Measurements from ENCODE around the gene ADRB2.
"Not testable (repeated sequence)": the region's sequence is repeated elsewhere in the genome, so short reads cannot be mapped to it uniquely, and the experiment has no call there.

Gene ADRB2

GRCh38 chr5:148826053-148826738 lies at the start of gene ADRB2:
ADRB2 (plus strand) TSS chr5:148826611; CDS start chr5:148826832, 221 bp downstream.
- DNase-seq (ENCODE audit: low read depth in 3 of 3): peak; percentile 67 to 79 (median 68)

DNA sequence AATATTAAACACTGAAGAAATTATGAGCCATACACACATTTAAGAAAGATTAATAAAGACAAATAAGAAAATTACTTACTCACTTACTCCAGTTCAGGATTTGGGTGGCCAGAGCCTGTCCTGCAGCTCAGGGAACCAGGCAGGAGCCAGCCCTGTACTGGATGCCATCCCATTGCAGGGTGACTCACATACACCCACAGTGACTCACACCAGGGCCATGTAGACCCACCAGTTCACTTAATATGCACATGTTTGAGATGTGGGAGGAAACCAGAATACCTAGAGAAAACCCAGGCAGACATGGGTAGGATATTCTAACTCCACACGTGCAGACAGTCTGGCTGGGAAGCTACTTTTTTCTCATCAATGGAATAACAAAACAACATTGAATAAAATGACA lies 49.6 kb upstream of the ADRB2 start:
- no peak for DNase-seq (ENCODE audit: low read depth in 3 of 3)

DNA sequence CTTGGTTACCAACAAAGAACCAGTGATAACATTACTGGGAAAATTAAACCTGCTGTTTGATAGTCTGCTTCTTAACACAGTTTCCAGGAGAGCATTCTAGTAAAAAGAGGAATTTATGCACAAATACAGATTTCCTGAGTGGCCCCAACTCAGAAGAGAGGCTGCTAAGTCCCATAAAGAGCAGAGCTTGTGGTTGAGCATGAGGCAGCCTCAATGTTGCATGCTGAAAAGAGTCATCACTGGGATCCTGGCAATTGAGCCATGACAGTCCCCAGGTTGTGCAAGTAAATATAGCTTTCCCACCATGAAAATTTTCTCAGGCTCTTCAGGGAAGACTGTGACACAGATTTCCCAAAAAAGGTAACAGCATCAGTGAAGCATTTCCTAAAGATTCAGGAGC lies 47.5 kb upstream of the ADRB2 start:
- no peak for DNase-seq (ENCODE audit: low read depth in 3 of 3)

DNA sequence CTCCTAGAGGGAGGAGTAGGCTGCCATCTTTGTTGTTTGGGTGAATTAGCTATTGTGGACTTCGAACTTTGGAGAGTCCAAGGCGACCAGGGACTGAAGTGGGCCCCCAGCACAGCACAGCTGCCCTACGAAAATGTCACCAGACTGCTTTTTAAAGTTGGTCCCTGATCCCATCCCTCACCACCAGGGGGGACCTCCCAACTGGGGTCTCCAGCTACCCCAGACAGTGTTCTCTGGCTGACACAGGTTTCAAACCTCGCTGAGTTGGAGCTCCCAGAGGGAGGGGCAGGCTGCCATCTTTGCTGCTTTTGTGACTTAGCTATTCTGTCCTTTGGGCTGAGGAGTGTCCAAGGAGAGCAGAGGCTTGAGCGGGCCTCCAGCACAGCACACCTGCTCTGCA lies 45.7 kb upstream of the ADRB2 start:
- no peak for DNase-seq (ENCODE audit: low read depth in 3 of 3)

- no peak for DNase-seq (ENCODE audit: low read depth in 3 of 3)
These were observed 44.6 kb upstream of the ADRB2 start for GRCh38 chr5:148781766-148782165.

DNA sequence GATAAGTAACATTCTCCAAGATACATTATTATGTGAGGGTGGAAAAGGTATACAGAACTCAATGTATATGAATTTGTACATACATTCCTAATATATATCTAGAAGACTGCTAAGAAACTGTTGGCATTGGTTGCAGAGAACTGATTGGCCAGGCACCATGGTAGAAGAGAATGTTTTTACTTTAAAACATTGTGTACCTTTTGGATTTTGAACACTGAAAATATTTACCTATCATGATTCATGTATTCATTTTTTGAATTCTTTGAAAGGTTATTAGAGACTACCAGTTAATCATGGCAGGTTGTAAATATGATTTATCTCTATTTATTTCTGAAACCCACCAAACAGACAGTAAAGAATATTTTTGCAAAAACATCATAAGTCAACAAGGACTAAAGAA lies 41.2 kb upstream of the ADRB2 start:
- DNase-seq (ENCODE audit: low read depth in 3 of 3): no peak

DNA sequence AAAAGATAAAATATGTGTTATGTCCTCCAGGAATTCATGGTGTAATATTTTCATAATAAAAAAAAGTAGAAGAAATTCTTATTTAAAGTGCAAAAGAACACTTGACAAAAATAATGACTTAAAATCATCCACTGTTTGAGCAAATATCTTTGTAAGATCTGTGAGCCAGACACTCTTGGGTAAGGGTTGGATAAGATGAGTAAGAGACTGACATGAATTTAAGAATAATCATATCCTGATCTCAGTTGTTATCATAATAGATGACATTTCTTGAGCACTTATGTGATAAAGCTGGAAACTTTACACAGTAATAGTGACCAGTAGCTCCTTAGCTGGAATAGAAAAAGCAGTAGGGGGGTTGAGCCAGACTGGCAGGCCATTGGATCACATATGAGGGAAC lies 40.0 kb upstream of the ADRB2 start:
- no peak for DNase-seq (ENCODE audit: low read depth in 3 of 3)

DNA sequence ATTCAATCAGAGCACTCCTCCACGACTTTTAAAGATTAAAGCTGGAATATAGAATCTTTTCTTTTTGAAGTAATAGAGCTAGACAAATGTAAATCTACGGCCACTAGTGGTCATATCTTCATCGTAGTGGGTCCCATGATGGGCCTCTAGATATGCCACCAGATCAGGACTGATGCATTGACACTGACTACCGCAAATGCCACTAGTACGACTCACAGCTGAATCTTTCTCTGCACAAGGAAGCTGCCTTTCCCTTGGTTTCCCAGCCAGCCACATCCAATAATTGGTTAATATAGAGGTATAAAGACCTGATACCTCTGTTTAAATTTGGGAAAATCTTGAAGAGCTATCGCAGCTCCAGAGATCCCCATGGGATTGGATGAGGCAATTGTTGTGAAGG lies 37.8 kb upstream of the ADRB2 start:
- DNase-seq (ENCODE audit: low read depth in 3 of 3): no peak

GRCh38 chr5:148790545-148791333 lies 35.7 kb upstream of the ADRB2 start:
- DNase-seq (ENCODE audit: low read depth in 3 of 3): no peak

GRCh38 chr5:148791334-148791667 lies 35.1 kb upstream of the ADRB2 start:
- peak in 1 of 3 donors; percentile 32 for DNase-seq (ENCODE audit: low read depth in 3 of 3)

DNA sequence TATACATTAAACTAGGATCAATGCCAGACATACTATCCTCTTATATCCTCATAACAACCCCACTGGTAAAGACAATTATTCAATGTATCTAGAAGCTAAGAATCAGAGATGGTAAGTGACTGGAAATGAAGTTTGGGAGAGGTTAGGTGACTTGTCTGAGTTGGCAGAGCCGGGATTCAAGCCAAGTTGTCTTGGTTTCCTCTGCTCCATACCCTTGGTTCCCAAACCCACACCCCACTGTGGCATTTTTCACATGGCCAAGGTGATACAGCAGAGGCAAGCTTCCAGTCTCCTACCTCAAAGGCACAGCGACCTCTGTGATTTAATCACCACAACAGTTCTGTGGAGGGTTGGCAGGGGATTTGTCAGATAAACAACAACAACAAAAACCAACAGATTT lies 34.7 kb upstream of the ADRB2 start:
- no peak for DNase-seq (ENCODE audit: low read depth in 3 of 3)

DNA sequence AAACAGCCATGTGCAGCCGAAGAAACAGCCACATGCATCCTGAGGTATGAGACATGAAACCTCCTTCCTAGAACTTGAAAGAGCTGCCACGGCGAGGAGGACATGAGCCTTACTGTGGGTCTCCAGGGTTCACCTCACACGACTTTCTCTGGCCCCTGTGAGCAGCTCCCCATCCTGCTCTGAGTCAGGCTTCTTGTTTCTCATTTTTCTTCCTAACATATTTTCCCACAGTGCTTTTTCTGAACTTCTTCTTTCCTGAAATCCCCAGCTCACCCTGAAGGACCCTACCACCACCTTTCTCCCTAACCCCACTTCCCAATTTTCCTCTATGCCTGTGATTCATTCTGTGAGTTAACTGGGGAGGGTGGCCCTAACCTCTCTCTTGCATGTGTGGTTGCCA lies 33.7 kb upstream of the ADRB2 start:
- DNase-seq (ENCODE audit: low read depth in 3 of 3): no peak

- DNase-seq (ENCODE audit: low read depth in 3 of 3): no peak
These were observed 33.1 kb upstream of the ADRB2 start for GRCh38 chr5:148793261-148793660.

- no peak for DNase-seq (ENCODE audit: low read depth in 3 of 3)
These were observed 32.1 kb upstream of the ADRB2 start for GRCh38 chr5:148794275-148794674.

DNA sequence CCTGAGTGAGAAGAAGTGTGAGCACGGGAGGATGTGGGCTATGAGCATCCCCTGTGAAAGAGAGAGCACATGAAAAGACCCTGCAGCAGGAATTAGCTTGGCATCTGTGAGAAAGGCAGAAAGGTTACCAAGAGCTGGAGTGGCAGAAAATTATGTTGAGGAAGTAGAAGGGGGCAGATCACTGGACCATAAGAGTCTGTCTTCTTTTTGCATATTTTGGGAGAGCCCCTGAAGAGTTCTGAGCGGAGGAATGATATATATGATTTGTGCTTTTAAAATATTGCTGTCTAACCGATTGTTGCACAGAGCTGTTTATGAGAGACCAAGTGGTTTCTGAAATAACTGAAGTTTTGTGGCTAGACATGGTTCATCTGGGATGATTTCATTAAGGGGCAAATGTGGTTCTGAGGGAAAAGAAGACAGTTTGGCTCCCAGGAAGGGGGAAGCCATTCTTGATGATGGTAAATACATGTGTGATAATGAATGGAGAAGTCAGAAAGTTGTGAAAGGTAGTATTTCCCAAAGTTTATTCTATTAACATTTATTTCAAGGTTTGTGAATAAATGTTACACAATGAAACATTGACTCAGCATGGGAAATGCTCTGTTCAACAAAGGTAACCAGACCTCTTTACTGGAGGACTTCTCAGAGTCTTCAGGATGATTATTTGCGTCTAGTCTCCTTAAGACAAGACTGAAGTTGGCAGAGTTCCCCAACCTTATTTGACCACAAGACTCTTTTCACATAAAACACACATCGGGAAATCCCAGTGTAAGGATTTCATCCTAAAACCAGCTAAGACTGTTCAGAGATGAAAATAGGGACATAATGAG lies 31.5 kb upstream of the ADRB2 start:
- no peak for DNase-seq (ENCODE audit: low read depth in 3 of 3)

- no peak for DNase-seq (ENCODE audit: low read depth in 3 of 3)
These were observed 29.5 kb upstream of the ADRB2 start for GRCh38 chr5:148796936-148797335.

DNA sequence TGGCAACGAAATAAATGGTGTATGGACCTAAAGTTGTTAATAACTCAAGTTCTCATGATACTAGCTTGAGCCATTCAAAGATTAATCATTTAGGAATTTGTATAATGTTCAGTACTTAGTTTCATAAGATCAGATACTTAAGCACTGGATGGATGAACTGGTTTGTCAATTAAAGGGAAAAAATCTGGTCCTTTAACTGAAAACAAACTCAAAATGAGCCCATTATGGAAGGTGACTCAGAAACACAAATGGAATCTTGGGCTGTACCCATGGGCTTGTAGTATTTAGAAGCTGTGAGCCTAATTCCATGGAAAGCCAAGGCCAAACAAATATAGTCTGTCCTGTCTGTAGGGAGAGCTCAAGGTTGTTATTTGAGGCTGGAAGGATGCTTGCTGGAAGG lies 27.6 kb upstream of the ADRB2 start:
- no peak for DNase-seq (ENCODE audit: low read depth in 3 of 3)

DNA sequence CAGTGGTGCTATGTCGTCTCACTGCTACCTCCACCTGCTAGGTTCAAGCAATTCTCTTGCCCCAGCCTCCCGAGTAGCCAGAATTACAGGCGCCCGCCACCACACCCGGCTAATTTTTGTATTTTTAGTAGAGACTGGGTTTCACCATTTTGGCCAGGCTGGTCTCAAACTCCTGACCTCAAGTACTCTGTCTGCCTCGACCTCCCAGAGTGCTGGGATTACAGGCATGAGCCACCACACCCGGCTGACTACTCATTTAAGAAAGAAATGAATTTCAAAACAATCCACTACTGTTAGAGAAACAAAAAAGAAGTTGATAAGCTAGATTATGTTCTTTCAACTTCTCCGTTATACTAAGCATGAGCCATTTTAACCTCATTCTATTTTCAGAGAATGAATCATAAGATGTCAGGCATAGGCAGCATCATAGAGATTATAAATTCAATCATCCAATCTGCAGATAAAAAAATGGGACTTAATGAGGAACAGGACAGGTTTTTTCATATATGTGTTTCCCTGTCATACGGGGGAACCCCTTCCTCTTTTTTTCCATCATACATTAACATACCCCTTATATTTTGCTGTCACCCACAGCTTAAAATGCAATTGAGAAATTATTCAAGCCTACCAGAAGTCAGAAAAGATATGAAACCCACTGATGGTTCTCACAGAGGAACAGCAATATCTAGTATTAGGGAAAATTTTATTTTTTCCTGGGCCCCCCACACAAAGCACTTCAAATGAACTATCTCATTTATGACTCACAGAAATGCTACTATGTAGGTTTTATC lies 26.5 kb upstream of the ADRB2 start:
- DNase-seq (ENCODE audit: low read depth in 3 of 3): no peak

- no peak for DNase-seq (ENCODE audit: low read depth in 3 of 3)
These were observed 24.6 kb upstream of the ADRB2 start for GRCh38 chr5:148801682-148802276.

GRCh38 chr5:148803451-148803850 lies 23.0 kb upstream of the ADRB2 start:
- DNase-seq (ENCODE audit: low read depth in 3 of 3): not testable (repeated sequence)

- DNase-seq (ENCODE audit: low read depth in 3 of 3): no peak
These were observed 22.0 kb upstream of the ADRB2 start for GRCh38 chr5:148804393-148804792.
